Ishikawa (cell line): Measurements from ENCODE around the gene MYO1A.

Source experiments
- CEBPB ChIP-seq: IDR thresholded peaks from 2 replicates; pipeline ENCODE4 v1.6.1; 2012
- CREB1 ChIP-seq: IDR thresholded peaks from 2 replicates; pipeline ENCODE4 v1.6.1; 2012; ENCODE audit warnings: low read depth
- EGR1 ChIP-seq: IDR thresholded peaks from 2 replicates; pipeline ENCODE4 v1.6.1; 2012
- EP300 ChIP-seq: IDR thresholded peaks from 2 replicates; pipeline ENCODE4 v1.6.1; 2012; ENCODE audit warnings: borderline replicate concordance
- FOXM1 ChIP-seq: IDR thresholded peaks from 2 replicates; pipeline ENCODE4 v1.6.1; 2012; ENCODE audit warnings: low read depth, borderline replicate concordance
- MAX ChIP-seq: IDR thresholded peaks from 2 replicates; pipeline ENCODE4 v1.6.1; 2012
- NFIC ChIP-seq: IDR thresholded peaks from 2 replicates; pipeline ENCODE4 v1.6.1; 2012
- RAD21 ChIP-seq: IDR thresholded peaks from 2 replicates; pipeline ENCODE4 v1.6.1; 2012; ENCODE audit warnings: low read depth
- REST ChIP-seq: IDR thresholded peaks from 2 replicates; pipeline ENCODE4 v1.6.1; 2012; ENCODE audit warnings: low read depth, mild to moderate bottlenecking
- TAF1 ChIP-seq: IDR thresholded peaks from 2 replicates; pipeline ENCODE4 v1.6.1; 2012; ENCODE audit warnings: low read depth, mild to moderate bottlenecking
- TCF12 ChIP-seq: IDR thresholded peaks from 2 replicates; pipeline ENCODE4 v1.6.1; 2012; ENCODE audit warnings: low read depth
- TEAD4 ChIP-seq: IDR thresholded peaks from 2 replicates; pipeline ENCODE4 v1.6.1; 2012
- USF1 ChIP-seq: IDR thresholded peaks from 2 replicates; pipeline ENCODE4 v1.6.1; 2012
- YY1 ChIP-seq: IDR thresholded peaks from 2 replicates; pipeline ENCODE4 v1.6.1; 2012; ENCODE audit warnings: low read depth
- ZBTB7A ChIP-seq: IDR thresholded peaks from 2 replicates; pipeline ENCODE4 v1.6.1; 2012; ENCODE audit warnings: low read depth

MYO1A gene

GRCh38 chr12:57087010-57087690 is 37.2 kb upstream of the MYO1A start:
- TF ChIP-seq RAD21 (no peak), NFIC (no peak), TCF12 (no peak), ZBTB7A (peak; percentile 59), TAF1 (peak; percentile 66; the same call in 1 of the 2 replicates), USF1 (peak; percentile 37; the same call in 1 of the 2 replicates), YY1 (0 out of 2 replicates have a peak, but pooled peaks have one; percentile 3), EP300 (peak; percentile 39; the same call in 1 of the 2 replicates), CREB1 (0 out of 2 replicates have a peak, but pooled peaks have one; percentile 32), EGR1 (peak; percentile 98), CEBPB (no peak)

GRCh38 chr12:57086493-57087009 is 36.6 kb upstream of the MYO1A start:
- TF ChIP-seq REST (no peak), EGR1 (peak; percentile 90), MAX (no peak), ZBTB7A (no peak)

GRCh38 chr12:57085999-57086492 is 36.1 kb upstream of the MYO1A start:
- TF ChIP-seq EP300 (no peak), CREB1 (no peak), MAX (no peak), NFIC (no peak), YY1 (no peak), USF1 (no peak), CEBPB (no peak), RAD21 (no peak), TAF1 (no peak), TCF12 (no peak), TEAD4 (no peak), REST (no peak), FOXM1 (no peak), ZBTB7A (no peak), EGR1 (no peak)

- TF ChIP-seq USF1 (no peak), TEAD4 (no peak), FOXM1 (no peak), EGR1 (no peak), EP300 (no peak), ZBTB7A (no peak), TAF1 (no peak), CEBPB (no peak), REST (no peak), YY1 (no peak), MAX (no peak), CREB1 (no peak), RAD21 (no peak), TCF12 (no peak), NFIC (no peak)
These were observed 30.9 kb upstream of the MYO1A start for GRCh38 chr12:57080855-57081254.
